Measurements from ENCODE around the gene OR2AE1. TPM values are rescaled to one million over a fixed set of nuclear protein-coding genes. Genes with fewer than 3 reads are reported as not detected.

OR2AE1 gene
- polyA plus RNA-seq, 3 donors = not detected

DNA sequence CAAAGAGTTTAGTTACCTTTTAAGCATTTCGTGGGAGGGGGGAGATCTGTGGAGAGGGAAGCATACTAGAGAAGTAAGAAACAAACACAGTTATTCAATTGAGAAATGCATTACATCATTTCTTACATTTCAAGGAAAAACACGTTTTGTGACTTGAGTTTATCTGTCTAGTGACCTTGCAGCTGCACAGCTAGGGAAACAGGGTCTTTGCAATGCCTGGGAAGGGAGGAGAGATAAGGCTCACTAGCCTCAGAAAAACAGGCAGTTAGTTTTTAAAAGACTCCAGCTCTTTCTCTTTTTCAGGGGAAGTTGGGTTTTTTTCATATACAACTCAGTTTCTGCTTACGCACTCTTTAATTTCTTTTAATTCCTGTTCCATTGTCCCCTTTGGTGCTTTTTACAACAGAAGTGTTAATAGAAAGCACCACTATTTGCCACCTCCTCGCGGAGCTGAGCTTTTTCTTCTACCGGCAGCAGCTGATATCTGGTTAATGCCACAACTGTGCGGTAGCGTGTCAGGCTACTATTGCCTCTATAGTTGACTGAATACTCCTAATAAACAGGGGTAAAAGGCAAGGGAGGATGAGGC lies 43.5 kb downstream of the OR2AE1 start:
- no peaks in the 10 kb centered on the region for H3K36me3 Mint-ChIP-seq
- Histone ChIP-seq H4K20me1 (ENCODE audit: insufficient read depth, low read length) (no peaks in the 10 kb centered on the region), H3K27me3 (ENCODE audit: control insufficient read depth in 2 of 2, insufficient read depth in 2 of 2, low read length in 2 of 2) (peaks cover 0 to 4% of the 10 kb centered on the region in 2 donors), H2AFZ (ENCODE audit: insufficient read depth, low read depth, low read length, poor library complexity, severe bottlenecking) (no peak overlapping the region), H3K36me3 (replicated peaks in 1 of 2; ENCODE audit: control insufficient read depth in 1 of 2, insufficient read depth in 2 of 2, low read length in 2 of 2) (no peaks in the 10 kb centered on the region), H3K4me1 (ENCODE audit: control insufficient read depth in 1 of 2, insufficient read depth in 2 of 2, low read length in 2 of 2) (peaks cover 6% of the 10 kb centered on the region in 2 donors), H3K4me2 (replicated peaks; ENCODE audit: extremely low read depth, low read length, poor library complexity, severe bottlenecking) (no peak overlapping the region), H3K79me2 (ENCODE audit: insufficient read depth, low read length) (no peaks in the 10 kb centered on the region), H3K4me3 (replicated peaks in 1 of 3; ENCODE audit: low read depth in 2 of 3, low read length in 3 of 3) (no peak overlapping the region), H3K27ac (ENCODE audit: low read depth in 1 of 2, low read length in 2 of 2) (no peak overlapping the region), H3K9me3 (replicated peaks in 1 of 2; ENCODE audit: control insufficient read depth in 1 of 2, insufficient read depth in 1 of 2, low read length in 2 of 2) (no peaks in the 10 kb centered on the region), H3K9ac (ENCODE audit: insufficient read depth, low read length, poor library complexity, severe bottlenecking) (no peak overlapping the region)
- no peaks in the 10 kb centered on the region for H3K9me3 Mint-ChIP-seq
- H3K4me1 Mint-ChIP-seq = peaks cover 17% of the 10 kb centered on the region
- no peak overlapping the region for H3K4me3 Mint-ChIP-seq
- peaks cover 0 to 7% (median 2%) of the 10 kb centered on the region in 3 donors for H3K27me3 Mint-ChIP-seq (ENCODE audit: low read depth in 3 of 3)
- H3K27ac Mint-ChIP-seq = no peak overlapping the region
- no CpG with 5 or more reads among the region's 8 CpGs for WGBS (ENCODE audit: insufficient coverage)
- TF ChIP-seq, protein P1, sequence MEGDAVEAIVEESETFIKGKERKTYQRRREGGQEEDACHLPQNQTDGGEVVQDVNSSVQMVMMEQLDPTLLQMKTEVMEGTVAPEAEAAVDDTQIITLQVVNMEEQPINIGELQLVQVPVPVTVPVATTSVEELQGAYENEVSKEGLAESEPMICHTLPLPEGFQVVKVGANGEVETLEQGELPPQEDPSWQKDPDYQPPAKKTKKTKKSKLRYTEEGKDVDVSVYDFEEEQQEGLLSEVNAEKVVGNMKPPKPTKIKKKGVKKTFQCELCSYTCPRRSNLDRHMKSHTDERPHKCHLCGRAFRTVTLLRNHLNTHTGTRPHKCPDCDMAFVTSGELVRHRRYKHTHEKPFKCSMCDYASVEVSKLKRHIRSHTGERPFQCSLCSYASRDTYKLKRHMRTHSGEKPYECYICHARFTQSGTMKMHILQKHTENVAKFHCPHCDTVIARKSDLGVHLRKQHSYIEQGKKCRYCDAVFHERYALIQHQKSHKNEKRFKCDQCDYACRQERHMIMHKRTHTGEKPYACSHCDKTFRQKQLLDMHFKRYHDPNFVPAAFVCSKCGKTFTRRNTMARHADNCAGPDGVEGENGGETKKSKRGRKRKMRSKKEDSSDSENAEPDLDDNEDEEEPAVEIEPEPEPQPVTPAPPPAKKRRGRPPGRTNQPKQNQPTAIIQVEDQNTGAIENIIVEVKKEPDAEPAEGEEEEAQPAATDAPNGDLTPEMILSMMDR (IDR thresholded peaks at IDR 0.05) = no peak
- intact Hi-C loops (cut with micrococcal nuclease) = no loop called here
- DNase-seq = no peak

DNA sequence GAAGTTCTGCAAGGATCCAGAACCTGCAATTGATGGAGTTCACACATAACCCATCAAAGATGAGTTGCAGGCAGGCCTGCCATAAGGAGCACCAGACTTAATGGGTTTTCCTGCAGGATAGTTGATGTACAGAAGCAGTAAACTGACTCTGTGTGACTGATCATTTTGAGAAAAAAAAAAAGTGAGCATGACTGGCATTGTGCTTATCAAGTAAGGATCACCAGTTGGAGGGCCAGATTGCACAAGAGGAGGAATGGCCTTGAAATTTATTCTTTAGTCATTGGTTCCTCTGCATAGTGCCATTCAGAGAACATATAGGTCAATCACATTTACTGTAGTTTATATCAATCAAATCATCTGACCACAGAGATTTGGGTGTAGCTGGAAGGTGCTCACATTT lies 45.2 kb downstream of the OR2AE1 start:
- TF ChIP-seq, protein P1 (IDR thresholded peaks at IDR 0.05) = no peak
- intact Hi-C loops (cut with micrococcal nuclease) = no loop called here

More for the DNA sequence above, 45.2 kb downstream of the OR2AE1 start:
- Mint-ChIP-seq H3K9me3 (no peaks in the 10 kb centered on the region), H3K4me3 (no peak overlapping the region), H3K4me1 (peaks cover 3% of the 10 kb centered on the region), H3K27ac (no peak overlapping the region), H3K36me3 (no peaks in the 10 kb centered on the region), H3K27me3 (ENCODE audit: low read depth in 3 of 3) (peaks cover 0 to 12% (median 6%) of the 10 kb centered on the region in 3 donors)
- no peak overlapping the region for H3K4me3 ChIP-seq (replicated peaks in 1 of 3; ENCODE audit: low read depth in 2 of 3, low read length in 3 of 3)
- H3K4me2 ChIP-seq (replicated peaks; ENCODE audit: extremely low read depth, low read length, poor library complexity, severe bottlenecking) = no peak overlapping the region
- no peak overlapping the region for H3K9ac ChIP-seq (ENCODE audit: insufficient read depth, low read length, poor library complexity, severe bottlenecking)
- H3K27ac ChIP-seq (ENCODE audit: low read depth in 1 of 2, low read length in 2 of 2) = no peak overlapping the region
- H3K9me3 ChIP-seq (replicated peaks in 1 of 2; ENCODE audit: control insufficient read depth in 1 of 2, insufficient read depth in 1 of 2, low read length in 2 of 2) = no peaks in the 10 kb centered on the region
- no peaks in the 10 kb centered on the region for H4K20me1 ChIP-seq (ENCODE audit: insufficient read depth, low read length)
- no peaks in the 10 kb centered on the region for H3K36me3 ChIP-seq (replicated peaks in 1 of 2; ENCODE audit: control insufficient read depth in 1 of 2, insufficient read depth in 2 of 2, low read length in 2 of 2)
- DNase-seq = no peak
- peaks cover 0 to 6% of the 10 kb centered on the region in 2 donors for H3K27me3 ChIP-seq (ENCODE audit: control insufficient read depth in 2 of 2, insufficient read depth in 2 of 2, low read length in 2 of 2)
- no peaks in the 10 kb centered on the region for H3K4me1 ChIP-seq (ENCODE audit: control insufficient read depth in 1 of 2, insufficient read depth in 2 of 2, low read length in 2 of 2)
- no peak overlapping the region for H2AFZ ChIP-seq (ENCODE audit: insufficient read depth, low read depth, low read length, poor library complexity, severe bottlenecking)
- no peaks in the 10 kb centered on the region for H3K79me2 ChIP-seq (ENCODE audit: insufficient read depth, low read length)

Measured in CD14-positive monocyte (primary cell).